ENCODE measurements around the gene FAM227B.

- TF ChIP-seq CTCF (IDR thresholded peaks at IDR 0.05): no peak
- no peak for TF ChIP-seq POLR2A (IDR thresholded peaks at IDR 0.05)
Measured at GRCh38 chr15:49664716-49665115, 44.1 kb upstream of the FAM227B start.

Data from vagina (tissue), 2 donors.